Gastroesophageal sphincter (tissue), 4 donors: ENCODE results near the gene FGFRL1. TPM values are rescaled to one million over a fixed set of nuclear protein-coding genes. Genes with fewer than 3 reads are reported as not detected.
A peak's percentile ranks its signal among the peaks of the same experiment; 100 is the strongest.

Experiments used
- ATAC-seq: fragments of 150-250 bp; one replicate; pipeline ENCODE4 v1.9.1; 2016; ENCODE audit warnings: mild to moderate bottlenecking, moderate library complexity
- H3K27ac ChIP-seq, 4 donors: fragments of 200-600 bp; sonication (generic) in 3 of 4; 1 replicate in 3 of 4; 2 replicates in 1 of 4; pipeline ENCODE4 v1.5.1; 2016 to 2019
- H3K27me3 ChIP-seq: fragments of 200-600 bp; sonication (generic); one replicate; pipeline ENCODE4 v1.5.1; 2019
- H3K36me3 ChIP-seq, 2 donors: fragments of 200-600 bp; sonication (generic); one replicate each; pipeline ENCODE4 v1.5.1; 2019; ENCODE audit warnings: control low read depth in 1 of 2
- H3K4me1 ChIP-seq, 3 donors: fragments of 200-600 bp; sonication (generic); 1 replicate in 2 of 3; 2 replicates in 1 of 3; pipeline ENCODE4 v1.5.1; 2016 to 2019; ENCODE audit warnings: control low read depth in 2 of 3
- H3K4me3 ChIP-seq, 2 donors: fragments of 200-600 bp; sonication (generic); one replicate each; pipeline ENCODE4 v1.5.1; 2019; ENCODE audit warnings: mild to moderate bottlenecking in 1 of 2, moderate library complexity in 1 of 2
- H3K9me3 ChIP-seq, 3 donors: fragments of 200-600 bp; sonication (generic); one replicate each; pipeline ENCODE4 v1.5.1; 2017 to 2019; ENCODE audit warnings: control low read depth in 2 of 3
- CTCF ChIP-seq, 4 experiments: fragments of 200-600 bp in 2 of 4; fragments of 450-650 bp in 2 of 4; sonication (generic) in 1 of 4; IDR thresholded peaks; one replicate each; pipeline ENCODE4 v1.5.1; 2017 to 2019; ENCODE audit warnings: antibody characterized with exemption in 4 of 4, mild to moderate bottlenecking in 2 of 4, moderate library complexity in 2 of 4
- EP300 ChIP-seq: sonication (generic); formaldehyde crosslinking; IDR thresholded peaks from one replicate; pipeline ENCODE4 v1.6.1; 2017; ENCODE audit warnings: antibody characterized with exemption, mild to moderate bottlenecking
- POLR2A ChIP-seq, 2 donors: fragments of 450-650 bp; IDR thresholded peaks; one replicate each; pipeline ENCODE4 v1.6.1; 2017; ENCODE audit warnings: antibody characterized with exemption in 2 of 2, mild to moderate bottlenecking in 2 of 2, moderate library complexity in 1 of 2
- POLR2AphosphoS5 ChIP-seq: sonication (generic); formaldehyde crosslinking; IDR thresholded peaks from one replicate; pipeline ENCODE4 v1.6.1; 2017; ENCODE audit warnings: antibody characterized with exemption
- WGBS, 2 donors: methylation state at CpG; one replicate each; pipeline ENCODE4 v1.1.5; 2018; ENCODE audit warnings: low coverage in 1 of 2; 5-methylcytosine and 5-hydroxymethylcytosine counted together
- total RNA-seq, 4 donors: library from RNA; depleted of rRNA; stranded (reverse); fragments of >200 nt; gene quantifications; one replicate each; pipeline ENCODE4 v1.1.0, GENCODE V29; 2016

The FGFRL1 gene
- total RNA-seq, 4 donors from 2014 or later: 21.9 to 36.8 (median 25.4) TPM

GRCh38 chr4:1065732-1066131 is 54.3 kb downstream of the FGFRL1 start:
- ATAC-seq: no peak
- H3K4me3 ChIP-seq: no peak overlapping the region

GRCh38 chr4:1069394-1069793 is 58.0 kb downstream of the FGFRL1 start:
- no peaks in the 10 kb centered on the region for H3K4me1 ChIP-seq
- 81 to 86% methylated on average over 1 to 6 of the region's 7 CpGs for WGBS, 2 donors
- no peak for ATAC-seq

More at GRCh38 chr4:1065732-1066131, 54.3 kb downstream of the FGFRL1 start:
- Histone ChIP-seq H3K36me3 (no peaks in the 10 kb centered on the region), H3K27ac (no peak overlapping the region), H3K9me3 (no peaks in the 10 kb centered on the region), H3K27me3 (peaks cover 63% of the 10 kb centered on the region), H3K4me1 (no peaks in the 10 kb centered on the region)
- WGBS, 2 donors: 33 to 74% methylated on average over 3 to 4 of the region's 4 CpGs
- TF ChIP-seq POLR2A (IDR thresholded peaks at IDR 0.05) (no peak), EP300 (no peak), CTCF (IDR thresholded peaks at IDR 0.05) (no peak), POLR2AphosphoS5 (no peak)

GRCh38 chr4:1072830-1073446 is 61.5 kb downstream of the FGFRL1 start:
- Histone ChIP-seq H3K27me3 (peaks cover 58% of the 10 kb centered on the region), H3K27ac (no peak overlapping the region), H3K9me3 (no peaks in the 10 kb centered on the region), H3K4me3 (no peak overlapping the region), H3K36me3 (no peaks in the 10 kb centered on the region), H3K4me1 (no peaks in the 10 kb centered on the region)
- ATAC-seq: peak; percentile 69
- 10 to 25% methylated on average over 8 to 9 of the region's 11 CpGs for WGBS, 2 donors
- TF ChIP-seq POLR2AphosphoS5 (no peak), CTCF (IDR thresholded peaks at IDR 0.05) (peak in 3 of 4 experiments; percentile 36 to 50 (median 41)), POLR2A (IDR thresholded peaks at IDR 0.05) (no peak), EP300 (no peak)

More at GRCh38 chr4:1069394-1069793, 58.0 kb downstream of the FGFRL1 start:
- TF ChIP-seq POLR2AphosphoS5: no peak
- TF ChIP-seq CTCF (IDR thresholded peaks at IDR 0.05): no peak
- no peak for TF ChIP-seq EP300
- no peak for TF ChIP-seq POLR2A (IDR thresholded peaks at IDR 0.05)
- H3K36me3 ChIP-seq: no peaks in the 10 kb centered on the region
- no peak overlapping the region for H3K4me3 ChIP-seq
- no peaks in the 10 kb centered on the region for H3K9me3 ChIP-seq
- H3K27ac ChIP-seq: no peak overlapping the region
- H3K27me3 ChIP-seq: peaks cover 54% of the 10 kb centered on the region

GRCh38 chr4:1074077-1074476 is 62.7 kb downstream of the FGFRL1 start:
- H3K36me3 ChIP-seq: no peaks in the 10 kb centered on the region
- WGBS, 2 donors: 90% methylated on average over 2 of the region's 9 CpGs; no CpG with 5 or more reads in 1 of the 2 donors
- no peak overlapping the region for H3K27ac ChIP-seq
- H3K9me3 ChIP-seq: no peaks in the 10 kb centered on the region
- peaks cover 58% of the 10 kb centered on the region for H3K27me3 ChIP-seq
- no peak for ATAC-seq
- no peak for TF ChIP-seq CTCF (IDR thresholded peaks at IDR 0.05)
- no peak for TF ChIP-seq POLR2A (IDR thresholded peaks at IDR 0.05)
- TF ChIP-seq EP300: no peak
- TF ChIP-seq POLR2AphosphoS5: no peak
- H3K4me3 ChIP-seq: no peak overlapping the region
- H3K4me1 ChIP-seq: no peaks in the 10 kb centered on the region

- no peak for TF ChIP-seq EP300
- no peak overlapping the region for H3K4me3 ChIP-seq
- H3K36me3 ChIP-seq: no peaks in the 10 kb centered on the region
- no peak for ATAC-seq
- H3K9me3 ChIP-seq: no peaks in the 10 kb centered on the region
- no peaks in the 10 kb centered on the region for H3K4me1 ChIP-seq
- no peak overlapping the region for H3K27ac ChIP-seq
- H3K27me3 ChIP-seq: peaks cover 52% of the 10 kb centered on the region
- 69 to 75% methylated on average over 2 to 5 of the region's 7 CpGs for WGBS, 2 donors
Measured at GRCh38 chr4:1075225-1075624, 63.8 kb downstream of the FGFRL1 start.
